IMR-90 (cell line): ENCODE results near the gene CENPV. TPM values are rescaled to one million over a fixed set of nuclear protein-coding genes. Genes with fewer than 3 reads are reported as not detected.

Source experiments
- ATAC-seq: fragments of 200-7000 bp; cut with Tn5 transposase; 2 replicates; pipeline ENCODE4 v1.9.1; 2020; ENCODE audit warnings: low read depth, mild to moderate bottlenecking, moderate library complexity
- BruUV-seq: library from RNA; stranded (reverse); fragments of 400-500 nt; replicated peaks from 2 replicates; lab custom pipeline; 2021; lab: Mats Ljungman, UMichigan
- CTCF ChIA-PET: fragments of 300-600 bp; formaldehyde crosslinking; extraction: SDS; loops from one replicate; lab custom pipeline; 2021; ENCODE audit warnings: antibody characterized with exemption; lab: Yijun Ruan, JAX
- POLR2A ChIA-PET: fragments of 300-600 bp; sonication (Branson Sonifier 250); formaldehyde crosslinking; loops from one replicate; lab custom pipeline; 2022; ENCODE audit warnings: antibody characterized with exemption; ENCODE audit not compliant: unreplicated experiment; lab: Charles Lee
- DNase-seq: peaks from one replicate; pipeline ENCODE4 v3.0.0; 2013
- H2AFZ ChIP-seq: replicated peaks from 2 replicates; pipeline ENCODE3; 2013; ENCODE audit warnings: low read length, mild to moderate bottlenecking; ENCODE audit not compliant: poor library complexity
- H2AK5ac ChIP-seq: 2 replicates; pipeline ENCODE4 v1.6.1; 2013; ENCODE audit warnings: low read depth, low read length, inconsistent platforms
- H2AK9ac ChIP-seq: replicated peaks from 2 replicates; pipeline ENCODE3; 2013; ENCODE audit warnings: mild to moderate bottlenecking, low read depth, low read length, moderate library complexity; ENCODE audit not compliant: poor library complexity
- H2BK120ac ChIP-seq: 2 replicates; pipeline ENCODE4 v1.6.1; 2013; ENCODE audit warnings: low read depth, low read length, inconsistent platforms
- H2BK15ac ChIP-seq: 3 replicates; pipeline ENCODE4 v1.6.1; 2013; ENCODE audit warnings: low read depth, low read length, inconsistent platforms
- H2BK20ac ChIP-seq: 2 replicates; pipeline ENCODE4 v1.6.1; 2013; ENCODE audit warnings: low read depth, mild to moderate bottlenecking, inconsistent platforms, low read length, moderate library complexity
- H2BK5ac ChIP-seq: 2 replicates; pipeline ENCODE4 v1.6.1; 2013; ENCODE audit warnings: mild to moderate bottlenecking, low read depth, low read length, inconsistent platforms; ENCODE audit not compliant: poor library complexity, severe bottlenecking
- H3K14ac ChIP-seq: replicated peaks from 2 replicates; pipeline ENCODE4 v1.6.1; 2013; ENCODE audit warnings: low read depth, low read length, inconsistent platforms
- H3K18ac ChIP-seq: 2 replicates; pipeline ENCODE4 v1.6.1; 2013; ENCODE audit warnings: low read depth, low read length, control low read depth
- H3K23ac ChIP-seq: 2 replicates; pipeline ENCODE4 v1.6.1; 2013; ENCODE audit warnings: low read depth, low read length, inconsistent platforms
- H3K27ac ChIP-seq: 2 replicates; pipeline ENCODE4 v1.5.1; 2013; ENCODE audit warnings: mild to moderate bottlenecking, control low read depth, low read length; ENCODE audit not compliant: insufficient read depth
- H3K27me3 ChIP-seq: 2 replicates; pipeline ENCODE4 v1.6.1; 2013; ENCODE audit warnings: low read length; ENCODE audit not compliant: control insufficient read depth, insufficient read depth
- H3K36me3 ChIP-seq: 2 replicates; pipeline ENCODE4 v1.6.1; 2013; ENCODE audit warnings: low read length, mixed read lengths; ENCODE audit not compliant: control insufficient read depth, insufficient read depth
- H3K4ac ChIP-seq: 2 replicates; pipeline ENCODE4 v1.6.1; 2013; ENCODE audit warnings: low read depth, low read length, inconsistent platforms
- H3K4me1 ChIP-seq: 2 replicates; pipeline ENCODE4 v1.6.1; 2013; ENCODE audit warnings: low read length, mixed read lengths; ENCODE audit not compliant: control insufficient read depth, insufficient read depth
- H3K4me2 ChIP-seq: 2 replicates; pipeline ENCODE4 v1.6.1; 2013; ENCODE audit warnings: low read depth, mild to moderate bottlenecking, control low read depth, low read length, moderate library complexity
- H3K4me3 ChIP-seq: 2 replicates; pipeline ENCODE4 v1.5.1; 2013; ENCODE audit warnings: low read depth, mild to moderate bottlenecking, control low read depth, low read length, moderate library complexity; ENCODE audit not compliant: insufficient read depth
- H3K56ac ChIP-seq: 2 replicates; pipeline ENCODE4 v1.6.1; 2013; ENCODE audit warnings: low read length, inconsistent platforms; ENCODE audit not compliant: insufficient read depth; ENCODE audit errors: extremely low read depth
- H3K79me1 ChIP-seq, 2 experiments: 2 replicates each; pipeline ENCODE4 v1.6.1; 2013; ENCODE audit warnings: low read length in 2 of 2, inconsistent platforms in 1 of 2, low read depth in 1 of 2
- H3K9ac ChIP-seq: 2 replicates; pipeline ENCODE4 v1.6.1; 2013; ENCODE audit warnings: low read depth, low read length, control low read depth
- H3K9me1 ChIP-seq: 2 replicates; pipeline ENCODE4 v1.6.1; 2013; ENCODE audit warnings: low read length, inconsistent platforms; ENCODE audit not compliant: insufficient read depth
- H3K9me3 ChIP-seq: 2 replicates; pipeline ENCODE4 v1.6.1; 2013; ENCODE audit warnings: low read length; ENCODE audit not compliant: control insufficient read depth, insufficient read depth
- H4K20me1 ChIP-seq: 2 replicates; pipeline ENCODE4 v1.6.1; 2013; ENCODE audit warnings: low read length, inconsistent platforms; ENCODE audit not compliant: insufficient read depth
- H4K5ac ChIP-seq: 2 replicates; pipeline ENCODE4 v1.6.1; 2013; ENCODE audit warnings: mild to moderate bottlenecking, low read depth, low read length, control low read depth
- H4K8ac ChIP-seq, 2 experiments: 2 replicates each; pipeline ENCODE4 v1.6.1; 2013; ENCODE audit warnings: low read depth in 2 of 2, low read length in 2 of 2, control low read depth in 1 of 2, inconsistent platforms in 1 of 2
- H4K91ac ChIP-seq: 2 replicates; pipeline ENCODE4 v1.6.1; 2013; ENCODE audit warnings: low read depth, low read length, inconsistent platforms; ENCODE audit not compliant: insufficient read depth
- BHLHE40 ChIP-seq: fragments of 150-350 bp; IDR thresholded peaks from 2 replicates; pipeline ENCODE4 v1.6.1; 2016; ENCODE audit warnings: mild to moderate bottlenecking, low read depth, low read length
- CEBPB ChIP-seq: IDR thresholded peaks from 2 replicates; pipeline ENCODE4 v1.6.1; 2012; ENCODE audit warnings: low read depth, low read length, improper control_type of control experiment
- CHD1 ChIP-seq: IDR thresholded peaks from 2 replicates; pipeline ENCODE4 v1.6.1; 2012; ENCODE audit warnings: low read depth, low read length, improper control_type of control experiment
- FOS ChIP-seq: fragments of 150-350 bp; IDR thresholded peaks from 2 replicates; pipeline ENCODE4 v1.6.1; 2016; ENCODE audit warnings: low read depth, low read length
- MAFK ChIP-seq: IDR thresholded peaks from 2 replicates; pipeline ENCODE4 v1.6.1; 2012; ENCODE audit warnings: low read depth, low read length, improper control_type of control experiment
- MAZ ChIP-seq: IDR thresholded peaks from 2 replicates; pipeline ENCODE4 v1.6.1; 2012; ENCODE audit warnings: low read depth, mild to moderate bottlenecking, low read length, improper control_type of control experiment, moderate library complexity, borderline replicate concordance
- MXI1 ChIP-seq: IDR thresholded peaks from 2 replicates; pipeline ENCODE4 v1.6.1; 2012; ENCODE audit warnings: low read depth, mild to moderate bottlenecking, low read length, moderate library complexity, borderline replicate concordance
- NFE2L2 ChIP-seq: fragments of 150-350 bp; IDR thresholded peaks from 2 replicates; pipeline ENCODE4 v1.6.1; 2016; ENCODE audit warnings: low read depth, mild to moderate bottlenecking, low read length
- POLR2A ChIP-seq: IDR thresholded peaks from 2 replicates; pipeline ENCODE4 v1.6.1; 2012; ENCODE audit warnings: mild to moderate bottlenecking, low read depth, low read length
- RAD21 ChIP-seq: IDR thresholded peaks from 2 replicates; pipeline ENCODE4 v1.6.1; 2012; ENCODE audit warnings: low read length, improper control_type of control experiment
- RCOR1 ChIP-seq: IDR thresholded peaks from 2 replicates; pipeline ENCODE4 v1.6.1; 2012; ENCODE audit warnings: mild to moderate bottlenecking, low read length, improper control_type of control experiment; ENCODE audit not compliant: insufficient replicate concordance
- RFX5 ChIP-seq: IDR thresholded peaks from 2 replicates; pipeline ENCODE4 v1.8.0; 2012; ENCODE audit warnings: low read depth, mild to moderate bottlenecking, low read length, moderate library complexity
- SMC3 ChIP-seq: fragments of 150-350 bp; IDR thresholded peaks from 2 replicates; pipeline ENCODE4 v1.6.1; 2016; ENCODE audit warnings: low read depth, mild to moderate bottlenecking, antibody characterized with exemption, low read length, moderate library complexity
- USF2 ChIP-seq: fragments of 150-350 bp; IDR thresholded peaks from 2 replicates; pipeline ENCODE4 v1.6.1; 2017; ENCODE audit warnings: mild to moderate bottlenecking, antibody characterized with exemption, low read length, low read depth
- WGBS, 2 experiments: methylation state at CpG; one replicate each; pipeline versions ENCODE4 v1.1.5 to v1.1.7; 2013; ENCODE audit warnings: missing lambda C conversion rate in 2 of 2; ENCODE audit not compliant: insufficient read length in 1 of 2; ENCODE audit errors: extremely low coverage in 2 of 2; 5-methylcytosine and 5-hydroxymethylcytosine counted together
- dilution Hi-C: fragments of 300-500 bp; cut with HindIII; formaldehyde crosslinking; loops from one replicate; pipeline ENCODE4 v1.14.3; 2018; ENCODE audit warnings: low sequenced_read_pairs; ENCODE audit not compliant: unreplicated experiment
- in situ Hi-C: fragments of 300-500 bp; cut with MboI; formaldehyde crosslinking; loops from 3 replicates; pipeline ENCODE4 v1.14.3; 2019; ENCODE audit warnings: low sequenced_read_pairs, inconsistent platforms, mixed read lengths
- intact Hi-C: fragments of 100-400 bp; cut with micrococcal nuclease; formaldehyde crosslinking; loops from 2 replicates; pipeline ENCODE4 v1.10.0; 2022
- polyA plus RNA-seq, 3 experiments: library from polyadenylated mRNA; depleted of rRNA; stranded (reverse); fragments of >200 nt; gene quantifications; 2 replicates each; pipeline ENCODE4 v1.2.3, GENCODE V29; 2012; ENCODE audit warnings: low replicate concordance in 1 of 3
- total RNA-seq: library from RNA; depleted of rRNA; stranded (reverse); fragments of >200 nt; gene quantifications from 2 replicates; pipeline ENCODE4 v1.2.3, GENCODE V29; 2012
- TF ChIP-seq, protein P1 (sequence below): conservative IDR thresholded peaks from 2 replicates; pipeline ENCODE4 v1.5.1; 2012; ENCODE audit warnings: mild to moderate bottlenecking, low read depth, low read length, improper control_type of control experiment
- TF ChIP-seq, protein P2 (sequence below): fragments of 150-350 bp; IDR thresholded peaks from 2 replicates; pipeline ENCODE4 v1.6.1; 2016; ENCODE audit warnings: low read depth, mild to moderate bottlenecking, low read length, moderate library complexity, borderline replicate concordance

The CENPV gene
- total and polyA plus RNA-seq, 2 of the 4 experiments (the other 2 are of a cell fraction) = 35.3 to 49.8 TPM

GRCh38 chr17:16338391-16338790 is 14.9 kb downstream of the CENPV start:
- Histone ChIP-seq H3K27me3 (no peaks in the 10 kb centered on the region), H2BK15ac (no peak overlapping the region), H3K4ac (no peak overlapping the region), H3K9me3 (no peaks in the 10 kb centered on the region), H4K91ac (no peak overlapping the region), H3K36me3 (peaks cover 6% of the 10 kb centered on the region), H3K9ac (no peak overlapping the region), H2AK5ac (no peak overlapping the region), H4K20me1 (no peaks in the 10 kb centered on the region), H3K18ac (no peak overlapping the region), H2BK20ac (no peak overlapping the region), H2BK5ac (no peak overlapping the region), H4K8ac (no peak overlapping the region), H3K56ac (no peak overlapping the region), H3K9me1 (peaks cover 3% of the 10 kb centered on the region; the same call in 1 of the 2 replicates), H2AFZ (no peak overlapping the region), H3K4me3 (no peak overlapping the region), H3K4me2 (no peak overlapping the region), H3K14ac (no peak overlapping the region), H3K79me1 (no peaks in the 10 kb centered on the region), H2AK9ac (no peak overlapping the region), H3K27ac (no peak overlapping the region), H2BK120ac (no peak overlapping the region), H3K23ac (no peak overlapping the region), H3K4me1 (no peaks in the 10 kb centered on the region; the same call in 1 of the 2 replicates), H4K5ac (no peak overlapping the region)
- no peak for ATAC-seq
- BruUV-seq = no TSS peak
- in situ Hi-C loops = no loop called here
- WGBS, 2 experiments = no CpG with 5 or more reads among the region's 3 CpGs
- intact Hi-C loops = no loop called here
- POLR2A ChIA-PET = interaction anchor here (0.6 kb wide), 2 partner anchors 34 to 52 kb away, joined by 8 to 9 read pairs; no protein-coding TSS in a partner anchor
- CTCF ChIA-PET = interaction anchor here (0.6 kb wide), 3 partner anchors 15 to 1426 kb away, joined by 3 to 5 read pairs (median 4); no protein-coding TSS in a partner anchor
- no peak for TF ChIP-seq CHD1
- no peak for TF ChIP-seq NFE2L2
- no peak for TF ChIP-seq MXI1
- no peak for TF ChIP-seq POLR2A
- no peak for TF ChIP-seq FOS
- no peak for TF ChIP-seq RFX5
- TF ChIP-seq RAD21 = no peak
- TF ChIP-seq, protein P1, sequence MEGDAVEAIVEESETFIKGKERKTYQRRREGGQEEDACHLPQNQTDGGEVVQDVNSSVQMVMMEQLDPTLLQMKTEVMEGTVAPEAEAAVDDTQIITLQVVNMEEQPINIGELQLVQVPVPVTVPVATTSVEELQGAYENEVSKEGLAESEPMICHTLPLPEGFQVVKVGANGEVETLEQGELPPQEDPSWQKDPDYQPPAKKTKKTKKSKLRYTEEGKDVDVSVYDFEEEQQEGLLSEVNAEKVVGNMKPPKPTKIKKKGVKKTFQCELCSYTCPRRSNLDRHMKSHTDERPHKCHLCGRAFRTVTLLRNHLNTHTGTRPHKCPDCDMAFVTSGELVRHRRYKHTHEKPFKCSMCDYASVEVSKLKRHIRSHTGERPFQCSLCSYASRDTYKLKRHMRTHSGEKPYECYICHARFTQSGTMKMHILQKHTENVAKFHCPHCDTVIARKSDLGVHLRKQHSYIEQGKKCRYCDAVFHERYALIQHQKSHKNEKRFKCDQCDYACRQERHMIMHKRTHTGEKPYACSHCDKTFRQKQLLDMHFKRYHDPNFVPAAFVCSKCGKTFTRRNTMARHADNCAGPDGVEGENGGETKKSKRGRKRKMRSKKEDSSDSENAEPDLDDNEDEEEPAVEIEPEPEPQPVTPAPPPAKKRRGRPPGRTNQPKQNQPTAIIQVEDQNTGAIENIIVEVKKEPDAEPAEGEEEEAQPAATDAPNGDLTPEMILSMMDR = no peak
- no peak for TF ChIP-seq USF2
- TF ChIP-seq, protein P2, sequence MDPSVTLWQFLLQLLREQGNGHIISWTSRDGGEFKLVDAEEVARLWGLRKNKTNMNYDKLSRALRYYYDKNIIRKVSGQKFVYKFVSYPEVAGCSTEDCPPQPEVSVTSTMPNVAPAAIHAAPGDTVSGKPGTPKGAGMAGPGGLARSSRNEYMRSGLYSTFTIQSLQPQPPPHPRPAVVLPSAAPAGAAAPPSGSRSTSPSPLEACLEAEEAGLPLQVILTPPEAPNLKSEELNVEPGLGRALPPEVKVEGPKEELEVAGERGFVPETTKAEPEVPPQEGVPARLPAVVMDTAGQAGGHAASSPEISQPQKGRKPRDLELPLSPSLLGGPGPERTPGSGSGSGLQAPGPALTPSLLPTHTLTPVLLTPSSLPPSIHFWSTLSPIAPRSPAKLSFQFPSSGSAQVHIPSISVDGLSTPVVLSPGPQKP = no peak
- TF ChIP-seq SMC3 = no peak
- no peak for TF ChIP-seq BHLHE40
- TF ChIP-seq CEBPB = no peak
- no peak for TF ChIP-seq MAZ
- TF ChIP-seq RCOR1 = no peak
- no peak for TF ChIP-seq MAFK
- dilution Hi-C loops = no loop called here
- no peak for DNase-seq
